DND-41 (cell line): ENCODE data around the gene TMEM253.

ENCODE experiments used
- EZH2 ChIP-seq: IDR thresholded peaks from 3 replicates; pipeline ENCODE4 v1.6.1; 2012; ENCODE audit warnings: borderline replicate concordance, low read depth, mild to moderate bottlenecking, moderate library complexity, low read length, inconsistent platforms; ENCODE audit not compliant: severe bottlenecking
- TF ChIP-seq, protein P1 (sequence below): IDR thresholded peaks from 2 replicates; pipeline ENCODE4 v1.5.1; 2012; ENCODE audit warnings: borderline replicate concordance, low read length, moderate library complexity, mild to moderate bottlenecking; ENCODE audit not compliant: poor library complexity, severe bottlenecking; ENCODE audit errors: extremely low read depth

- TF ChIP-seq, protein P1, sequence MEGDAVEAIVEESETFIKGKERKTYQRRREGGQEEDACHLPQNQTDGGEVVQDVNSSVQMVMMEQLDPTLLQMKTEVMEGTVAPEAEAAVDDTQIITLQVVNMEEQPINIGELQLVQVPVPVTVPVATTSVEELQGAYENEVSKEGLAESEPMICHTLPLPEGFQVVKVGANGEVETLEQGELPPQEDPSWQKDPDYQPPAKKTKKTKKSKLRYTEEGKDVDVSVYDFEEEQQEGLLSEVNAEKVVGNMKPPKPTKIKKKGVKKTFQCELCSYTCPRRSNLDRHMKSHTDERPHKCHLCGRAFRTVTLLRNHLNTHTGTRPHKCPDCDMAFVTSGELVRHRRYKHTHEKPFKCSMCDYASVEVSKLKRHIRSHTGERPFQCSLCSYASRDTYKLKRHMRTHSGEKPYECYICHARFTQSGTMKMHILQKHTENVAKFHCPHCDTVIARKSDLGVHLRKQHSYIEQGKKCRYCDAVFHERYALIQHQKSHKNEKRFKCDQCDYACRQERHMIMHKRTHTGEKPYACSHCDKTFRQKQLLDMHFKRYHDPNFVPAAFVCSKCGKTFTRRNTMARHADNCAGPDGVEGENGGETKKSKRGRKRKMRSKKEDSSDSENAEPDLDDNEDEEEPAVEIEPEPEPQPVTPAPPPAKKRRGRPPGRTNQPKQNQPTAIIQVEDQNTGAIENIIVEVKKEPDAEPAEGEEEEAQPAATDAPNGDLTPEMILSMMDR, result no peak
- no peak for TF ChIP-seq EZH2
These were observed 1.8 kb upstream of the TMEM253 start for GRCh38 chr14:21098892-21099595.
